GM12875 (cell line): Measurements from ENCODE around the gene SLC4A8.
A peak's percentile ranks its signal among the peaks of the same experiment; 100 is the strongest.

Experiments used
- H3K4me3 ChIP-seq: one replicate; pipeline ENCODE4 v1.5.1; 2011; ENCODE audit warnings: low read depth, low read length, control low read depth
- CTCF ChIP-seq: IDR thresholded peaks from 2 replicates; pipeline ENCODE4 v1.5.1; 2011; ENCODE audit warnings: low read depth, mild to moderate bottlenecking, control low read depth, inconsistent platforms, low read length, moderate library complexity, borderline replicate concordance; ENCODE audit not compliant: insufficient read depth

Gene SLC4A8

DNA sequence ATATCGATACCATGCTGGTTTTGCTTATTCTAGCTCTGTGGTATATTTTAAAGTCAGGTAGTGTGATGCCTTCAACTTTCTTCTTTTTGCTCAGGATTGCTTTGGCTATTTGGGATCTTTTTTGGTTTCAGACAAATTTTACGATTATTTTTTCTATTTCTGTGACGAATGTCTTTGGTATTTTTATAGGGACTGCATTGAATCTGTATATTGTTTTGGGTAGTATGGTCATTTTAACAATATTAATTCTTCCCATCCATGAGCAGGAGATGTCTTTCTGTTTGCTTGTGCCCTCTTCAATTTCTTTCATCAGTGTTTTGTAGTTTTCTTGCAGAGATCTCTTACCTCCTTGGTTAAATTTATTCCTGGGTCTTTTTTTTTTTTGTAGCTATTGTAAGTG, 10.8 kb upstream of the SLC4A8 start:
- TF ChIP-seq CTCF: no peak
- no peak overlapping the region for H3K4me3 ChIP-seq

DNA sequence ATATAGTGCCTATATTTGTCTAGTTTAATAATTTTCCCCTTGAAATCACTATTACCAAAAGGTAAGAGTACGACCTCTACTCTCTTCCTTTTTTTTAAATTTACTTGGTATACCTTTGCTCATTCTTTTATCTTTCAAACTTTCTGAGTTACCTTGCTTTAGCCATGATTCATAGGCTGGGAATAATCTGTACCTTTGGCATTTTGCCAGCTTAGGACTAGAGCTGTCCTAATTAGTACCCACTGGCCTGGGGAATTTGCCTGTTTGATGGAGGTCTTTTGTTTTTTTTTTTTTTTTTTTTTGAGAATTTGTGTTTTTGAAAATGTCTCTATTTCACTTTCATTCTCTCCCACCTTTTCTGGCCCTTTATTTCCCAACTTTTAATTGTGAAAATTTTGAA, 8.7 kb upstream of the SLC4A8 start:
- H3K4me3 ChIP-seq: no peak overlapping the region
- no peak for TF ChIP-seq CTCF

DNA sequence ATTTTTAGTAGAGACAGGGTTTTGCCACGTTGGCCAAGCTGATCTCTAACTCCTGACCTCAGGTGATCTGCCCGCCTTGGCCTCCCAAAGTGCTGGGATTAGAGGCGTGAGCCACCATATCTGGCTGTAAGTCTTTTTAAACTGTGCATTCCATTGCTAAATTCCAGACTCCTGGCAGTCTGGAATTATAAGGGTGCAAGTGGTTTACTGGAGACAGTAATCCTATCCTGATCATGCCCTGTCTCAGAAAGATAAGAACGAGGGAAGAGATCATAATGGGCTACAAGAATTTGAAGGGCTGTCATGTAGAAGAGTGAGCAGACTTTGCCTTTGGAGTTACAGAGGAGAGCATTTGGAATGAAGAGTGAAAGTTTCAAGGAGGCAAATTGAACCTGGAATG, 6.8 kb upstream of the SLC4A8 start:
- H3K4me3 ChIP-seq: no peak overlapping the region
- no peak for TF ChIP-seq CTCF

GRCh38 chr12:51419425-51420193, 5.0 kb upstream of the SLC4A8 start:
- no peak overlapping the region for H3K4me3 ChIP-seq
- no peak for TF ChIP-seq CTCF

DNA sequence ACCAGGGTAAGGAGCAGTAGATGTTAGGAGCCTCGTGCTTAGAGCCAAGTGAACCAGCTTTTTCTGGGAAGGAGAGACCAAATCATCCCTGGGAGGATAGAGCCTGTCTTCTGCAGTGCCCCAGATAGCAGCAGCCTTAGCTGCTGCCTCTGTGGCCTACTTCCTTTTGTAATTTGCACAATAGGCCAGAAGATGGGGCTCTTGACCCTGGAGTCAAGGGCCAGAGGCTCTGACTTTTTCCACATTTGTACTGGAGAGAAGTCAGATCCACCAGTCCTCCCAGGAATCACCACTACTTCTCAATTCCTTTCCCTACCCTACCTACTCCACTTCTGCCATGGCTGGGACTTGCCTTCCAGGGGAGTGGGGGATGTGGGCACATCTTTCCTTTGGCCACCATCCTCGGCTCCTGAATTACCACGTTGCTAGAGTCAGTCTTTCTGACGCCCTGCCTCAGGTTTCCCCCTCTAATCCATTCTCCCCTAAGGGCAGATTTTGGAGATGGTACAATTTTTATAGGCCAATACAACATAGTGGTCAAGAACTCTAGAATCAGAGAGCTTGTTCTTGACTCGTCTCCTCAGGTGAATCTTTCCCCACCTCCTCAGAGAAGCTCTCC, 3.3 kb upstream of the SLC4A8 start:
- no peak overlapping the region for H3K4me3 ChIP-seq
- peak; percentile 64 for TF ChIP-seq CTCF

GRCh38 chr12:51424094-51424661, 453 bp upstream of the SLC4A8 start:
- no peak for TF ChIP-seq CTCF
- peak overlapping the region; percentile 86 for H3K4me3 ChIP-seq

DNA sequence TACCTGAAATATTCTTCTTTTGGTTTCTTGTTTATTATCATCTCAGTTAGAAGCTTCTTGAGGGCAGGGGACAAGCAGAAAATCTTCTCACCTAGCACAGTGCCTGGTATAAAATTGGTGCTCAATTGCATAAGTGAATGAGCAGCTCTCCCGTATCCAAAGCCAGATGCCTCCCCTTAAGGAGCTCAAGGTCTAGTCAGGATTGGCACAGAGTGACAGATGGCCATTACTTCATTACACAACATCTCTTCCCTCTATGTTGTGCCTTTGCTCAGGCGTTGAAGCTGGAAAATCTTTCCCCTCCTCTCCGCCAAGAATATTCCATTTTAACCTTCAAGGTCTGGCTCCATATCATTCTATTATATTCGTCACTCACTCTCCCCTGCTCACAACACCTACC, 3.6 kb downstream of the SLC4A8 start:
- no peak overlapping the region for H3K4me3 ChIP-seq
- no peak for TF ChIP-seq CTCF
